T follicular helper cell (primary cell): ENCODE results near the gene MRGPRE.

Experiments
- DNase-seq: peaks from one replicate; pipeline ENCODE4 v3.0.0-alpha.2; 2020; ENCODE audit warnings: low read depth

MRGPRE gene

GRCh38 chr11:3226846-3227567 lies 5.2 kb downstream of the MRGPRE start:
- no peak for DNase-seq

- DNase-seq, result no peak
These were observed 6.1 kb downstream of the MRGPRE start for GRCh38 chr11:3225826-3226750.

GRCh38 chr11:3225159-3225758 lies 7.0 kb downstream of the MRGPRE start:
- no peak for DNase-seq

- no peak for DNase-seq
These were observed 7.7 kb downstream of the MRGPRE start for GRCh38 chr11:3224401-3225057.

GRCh38 chr11:3223932-3224381 lies 8.3 kb downstream of the MRGPRE start:
- no peak for DNase-seq

- DNase-seq, result no peak
These were observed 9.0 kb downstream of the MRGPRE start for GRCh38 chr11:3222941-3223915.

GRCh38 chr11:3222003-3222855 lies 10.0 kb downstream of the MRGPRE start:
- no peak for DNase-seq

- no peak for DNase-seq
These were observed 10.7 kb downstream of the MRGPRE start for GRCh38 chr11:3221408-3222002.

GRCh38 chr11:3220521-3221407 lies 11.5 kb downstream of the MRGPRE start:
- no peak for DNase-seq

- no peak for DNase-seq
These were observed 12.1 kb downstream of the MRGPRE start for GRCh38 chr11:3220101-3220500.

GRCh38 chr11:3219281-3219892 lies 12.8 kb downstream of the MRGPRE start:
- DNase-seq, result no peak

- no peak for DNase-seq
These were observed 13.5 kb downstream of the MRGPRE start, which contains the start of gene MRGPRG for GRCh38 chr11:3218483-3219280. Gene MRGPRG, minus strand, starts transcription at chr11:3218813. Its CDS starts 0 bp downstream, at chr11:3218813.

GRCh38 chr11:3217818-3218482 lies 14.3 kb downstream of the MRGPRE start:
- DNase-seq, result no peak

- DNase-seq, result no peak
These were observed 16.1 kb downstream of the MRGPRE start for GRCh38 chr11:3216027-3216525.

- DNase-seq, result no peak
These were observed 16.7 kb downstream of the MRGPRE start for GRCh38 chr11:3215346-3216026.

GRCh38 chr11:3214420-3214699 lies 17.9 kb downstream of the MRGPRE start:
- no peak for DNase-seq
